ENCODE results near the gene MTOR. TPM values are rescaled to one million over a fixed set of nuclear protein-coding genes. Genes with fewer than 3 reads are reported as not detected.

MTOR gene
- total and polyA plus RNA-seq, 2 donors (not counting 3 experiments of a cell fraction or from before 2014, with no cell fraction given): 33.5 to 50.4 TPM

GRCh38 chr1:11198851-11199594 is 63.3 kb downstream of the MTOR start:
- BruUV-seq (replicated peaks): no TSS peak
- no peak overlapping the region for H3K27ac ChIP-seq (ENCODE audit: insufficient read depth, low read depth, low read length)
- H3K9me3 ChIP-seq (replicated peaks; ENCODE audit: control insufficient read depth, insufficient read depth, low read length): no peaks in the 10 kb centered on the region
- H3K9me1 ChIP-seq (replicated peaks; ENCODE audit: control insufficient read depth, extremely low read depth, insufficient read depth, low read length): no peaks in the 10 kb centered on the region
- peaks cover 4 to 15% of the 10 kb centered on the region in 2 experiments for H3K36me3 ChIP-seq (ENCODE audit: control insufficient read depth in 2 of 2, extremely low read depth in 1 of 2, insufficient read depth in 2 of 2, low read length in 2 of 2)
- TF ChIP-seq MYC (IDR thresholded peaks at IDR 0.05; ENCODE audit: low read depth, low read length) (no peak), CTCF (IDR thresholded peaks at IDR 0.05; ENCODE audit: extremely low read depth in 1 of 2, insufficient read depth in 1 of 2, low read depth in 1 of 2, low read length in 2 of 2) (no peak), POLR2AphosphoS5 (IDR thresholded peaks at IDR 0.05; ENCODE audit: insufficient read depth, low read depth, low read length) (no peak), MAX (IDR thresholded peaks at IDR 0.05; ENCODE audit: insufficient read depth, insufficient read length) (no peak), FOS (IDR thresholded peaks at IDR 0.05; ENCODE audit: borderline replicate concordance, insufficient read depth, low read length) (no peak), EZH2 (IDR thresholded peaks at IDR 0.05; ENCODE audit: borderline replicate concordance, low read depth, low read length, severe bottlenecking) (no peak), POLR2A (IDR thresholded peaks at IDR 0.05; ENCODE audit: low read depth, low read length) (no peak), GATA2 (IDR thresholded peaks at IDR 0.05; ENCODE audit: insufficient read depth, insufficient read length, low read depth, low read length) (no peak), JUN (IDR thresholded peaks at IDR 0.05; ENCODE audit: borderline replicate concordance, insufficient read depth, insufficient read length, low read depth) (no peak)
- no peak overlapping the region for H3K9ac ChIP-seq (replicated peaks; ENCODE audit: extremely low read depth, insufficient read depth, low read length)
- no peaks in the 10 kb centered on the region for H3K27me3 ChIP-seq (ENCODE audit: control insufficient read depth in 2 of 2, insufficient read depth in 2 of 2, low read length in 2 of 2)
- intact Hi-C loops (cut with micrococcal nuclease) (no loop called here), dilution Hi-C loops (cut with MboI; ENCODE audit: extremely low pct_ligation_motif_present, low sequenced_read_pairs) (no loop called here)
- peaks cover 4% of the 10 kb centered on the region for H3K4me1 ChIP-seq (ENCODE audit: control insufficient read depth, extremely low read depth, insufficient read depth, low read length)
- no peak overlapping the region for H2AFZ ChIP-seq (ENCODE audit: low read depth, low read length)
- no peaks in the 10 kb centered on the region for H4K20me1 ChIP-seq (replicated peaks; ENCODE audit: control insufficient read depth, extremely low read depth, insufficient read depth, low read length)
- POLR2A ChIA-PET: no interaction called here
- H3K79me2 ChIP-seq (ENCODE audit: control insufficient read depth, insufficient read depth, low read length): no peaks in the 10 kb centered on the region
- H3K4me2 ChIP-seq (ENCODE audit: insufficient read depth, low read length): no peak overlapping the region
- no peak overlapping the region for H3K4me3 ChIP-seq (replicated peaks in 1 of 3; ENCODE audit: insufficient read depth in 1 of 3, low read depth in 1 of 3, low read length in 3 of 3)
- CTCF ChIA-PET: no interaction called here
- FAIRE-seq (no peak), DNase-seq (ENCODE audit: low read depth, low spot score) (no peak)

All from endothelial cell of umbilical vein (primary cell).